RWPE1 (cell line): ENCODE results near the gene PGAM1.
A peak's percentile ranks its signal among the peaks of the same experiment; 100 is the strongest.
"Not testable (repeated sequence)": the region's sequence is repeated elsewhere in the genome, so short reads cannot be mapped to it uniquely, and the experiment has no call there.

ENCODE experiments used
- CTCF ChIA-PET: fragments of 350-600 bp; sonication (Branson Sonifier 250); formaldehyde crosslinking; extraction: SDS; loops from one replicate; lab custom pipeline; 2021; lab: Yijun Ruan, JAX
- POLR2A ChIA-PET: fragments of 400-600 bp; formaldehyde crosslinking; extraction: SDS; loops from one replicate; lab custom pipeline; 2020; ENCODE audit warnings: antibody characterized with exemption; ENCODE audit not compliant: low non-redundant PET; lab: Yijun Ruan, JAX
- DNase-seq: peaks from one replicate; pipeline ENCODE4 v3.0.0; 2012; ENCODE audit warnings: low spot score
- H3K27ac ChIP-seq: fragments of 450-650 bp; 2 replicates; pipeline ENCODE4 v1.5.1; 2017
- TF ChIP-seq, protein P1 (sequence below): fragments of 450-650 bp; conservative IDR thresholded peaks from 2 replicates; pipeline ENCODE4 v1.5.1; 2017; ENCODE audit warnings: low read depth, mild to moderate bottlenecking

PGAM1 gene

DNA sequence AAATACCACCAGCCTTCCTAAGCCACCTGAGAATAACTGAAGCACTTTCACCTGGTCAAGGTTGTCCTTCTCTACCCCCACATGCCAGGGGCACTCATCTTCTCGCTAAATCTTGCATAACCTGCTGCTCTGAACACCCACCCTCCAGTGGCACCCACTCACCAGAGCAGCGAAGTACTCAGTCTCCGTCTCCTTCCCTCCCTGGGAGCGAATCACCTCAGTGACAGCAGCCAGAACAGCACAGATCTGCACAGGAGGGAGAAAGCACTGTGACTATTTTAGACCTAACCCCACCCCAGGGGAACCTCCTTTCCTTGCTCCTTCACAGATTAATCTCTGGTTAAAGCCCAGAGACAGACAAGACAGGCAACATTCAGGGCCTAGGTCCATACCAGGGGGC is 29.9 kb upstream of the PGAM1 start:
- H3K27ac ChIP-seq: no peak overlapping the region
- DNase-seq: no peak
- TF ChIP-seq, protein P1, sequence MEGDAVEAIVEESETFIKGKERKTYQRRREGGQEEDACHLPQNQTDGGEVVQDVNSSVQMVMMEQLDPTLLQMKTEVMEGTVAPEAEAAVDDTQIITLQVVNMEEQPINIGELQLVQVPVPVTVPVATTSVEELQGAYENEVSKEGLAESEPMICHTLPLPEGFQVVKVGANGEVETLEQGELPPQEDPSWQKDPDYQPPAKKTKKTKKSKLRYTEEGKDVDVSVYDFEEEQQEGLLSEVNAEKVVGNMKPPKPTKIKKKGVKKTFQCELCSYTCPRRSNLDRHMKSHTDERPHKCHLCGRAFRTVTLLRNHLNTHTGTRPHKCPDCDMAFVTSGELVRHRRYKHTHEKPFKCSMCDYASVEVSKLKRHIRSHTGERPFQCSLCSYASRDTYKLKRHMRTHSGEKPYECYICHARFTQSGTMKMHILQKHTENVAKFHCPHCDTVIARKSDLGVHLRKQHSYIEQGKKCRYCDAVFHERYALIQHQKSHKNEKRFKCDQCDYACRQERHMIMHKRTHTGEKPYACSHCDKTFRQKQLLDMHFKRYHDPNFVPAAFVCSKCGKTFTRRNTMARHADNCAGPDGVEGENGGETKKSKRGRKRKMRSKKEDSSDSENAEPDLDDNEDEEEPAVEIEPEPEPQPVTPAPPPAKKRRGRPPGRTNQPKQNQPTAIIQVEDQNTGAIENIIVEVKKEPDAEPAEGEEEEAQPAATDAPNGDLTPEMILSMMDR: no peak
- ChIA-PET POLR2A (no interaction called here), CTCF (interaction anchor here (0.6 kb wide), 1 partner anchor 44 kb away, joined by 4 read pairs; no protein-coding TSS in a partner anchor)

DNA sequence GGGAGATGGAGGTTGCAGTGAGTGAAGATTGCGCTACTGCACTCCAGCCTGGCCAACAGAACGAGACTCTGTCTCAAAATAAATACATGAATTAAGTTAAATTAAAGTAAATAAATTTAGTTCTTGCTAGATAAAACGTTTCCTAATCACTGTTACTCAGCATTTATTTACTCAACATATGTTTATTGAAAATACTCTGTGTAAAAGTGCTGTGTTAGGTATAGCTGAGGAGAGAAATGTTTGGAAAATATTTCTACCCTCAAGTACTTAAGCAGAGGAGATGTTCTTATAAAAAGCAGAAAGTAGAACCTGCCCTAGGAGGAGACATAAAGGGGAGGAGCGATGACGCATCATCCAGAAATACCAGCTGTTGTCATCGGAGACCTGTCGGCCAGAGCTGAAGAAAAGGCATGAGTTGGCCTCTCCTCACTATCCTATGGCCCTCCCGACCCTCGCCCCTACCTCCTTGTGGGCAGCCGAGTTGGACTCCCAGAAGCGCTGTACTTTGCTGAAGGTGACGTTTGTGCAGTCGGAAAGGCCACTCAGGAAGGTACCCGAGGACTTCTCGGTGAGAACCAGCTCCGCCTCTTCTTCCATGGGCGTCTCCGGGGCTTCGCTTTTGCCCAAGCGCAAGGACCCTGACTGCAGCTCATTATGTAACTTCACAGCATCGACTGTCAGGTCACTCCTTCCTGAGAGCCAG is 26.0 kb upstream of the PGAM1 start:
- CTCF ChIA-PET: interaction anchor here (0.6 to 1.2 kb wide), 2 partner anchors 34 to 107 kb away, joined by 3 to 4 read pairs; partner anchors contain the start of gene ARHGAP19
- TF ChIP-seq, protein P1: no peak
- POLR2A ChIA-PET: interaction anchor here (0.7 kb wide), 1 partner anchor 14 kb away, joined by 6 read pairs; no protein-coding TSS in a partner anchor
- peak; percentile 91 for DNase-seq
- peak overlapping the region; percentile 72 for H3K27ac ChIP-seq

DNA sequence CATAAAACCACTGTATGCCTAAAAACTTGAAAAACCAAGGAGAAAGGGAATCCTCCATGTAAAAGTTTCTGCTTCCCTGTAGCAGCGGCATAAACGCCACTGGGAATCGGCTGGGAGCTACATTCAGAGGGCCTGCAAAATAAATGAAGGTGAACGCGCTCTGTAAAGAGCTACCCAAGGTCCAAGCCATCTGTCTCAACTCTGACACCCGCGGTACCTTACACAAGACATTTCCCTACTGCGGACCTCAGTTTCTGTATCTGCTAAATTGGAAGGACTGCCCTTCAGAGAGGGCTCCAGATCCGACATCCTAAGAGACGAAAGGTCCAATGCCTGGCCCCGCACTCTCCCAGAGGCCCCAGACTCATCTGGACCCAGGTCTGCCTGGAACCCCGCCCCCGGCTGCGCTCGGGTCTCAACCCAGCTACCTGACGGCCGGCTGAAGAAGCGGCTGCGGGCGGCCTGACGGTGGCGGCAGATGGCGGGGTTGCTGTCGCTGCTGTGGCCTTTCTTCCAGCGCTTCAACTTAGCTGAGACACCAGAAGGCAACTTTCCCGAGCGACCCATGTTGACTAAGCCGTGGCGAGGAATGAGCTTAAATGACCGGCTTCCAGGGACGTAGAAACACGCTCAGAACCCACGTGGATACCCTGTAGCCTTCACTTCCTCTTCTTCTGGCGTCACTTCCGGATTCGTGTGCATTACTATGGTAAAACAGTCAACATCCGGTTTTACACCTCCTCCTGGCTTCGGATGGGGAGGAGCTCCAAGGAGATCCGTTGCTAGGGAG is 25.1 kb upstream of the PGAM1 start, which contains the start of gene RRP12:
TSS of gene RRP12 (minus strand) at position 676 of the 790 bp plus-strand sequence. CDS start at position 567, 109 bp downstream.
- DNase-seq: peak; percentile 99
- CTCF ChIA-PET: interaction anchor here (0.6 to 1.2 kb wide), 4 partner anchors 20 to 329 kb away, joined by 3 to 4 read pairs (median 3); partner anchors contain the start of gene ARHGAP19
- TF ChIP-seq, protein P1: no peak
- H3K27ac ChIP-seq: peak within 1 kb of the TSS; percentile 72
- POLR2A ChIA-PET: interaction anchor here (0.5 to 0.7 kb wide), 3 partner anchors 15 to 242 kb away, joined by 3 to 6 read pairs (median 3); no protein-coding TSS in a partner anchor

DNA sequence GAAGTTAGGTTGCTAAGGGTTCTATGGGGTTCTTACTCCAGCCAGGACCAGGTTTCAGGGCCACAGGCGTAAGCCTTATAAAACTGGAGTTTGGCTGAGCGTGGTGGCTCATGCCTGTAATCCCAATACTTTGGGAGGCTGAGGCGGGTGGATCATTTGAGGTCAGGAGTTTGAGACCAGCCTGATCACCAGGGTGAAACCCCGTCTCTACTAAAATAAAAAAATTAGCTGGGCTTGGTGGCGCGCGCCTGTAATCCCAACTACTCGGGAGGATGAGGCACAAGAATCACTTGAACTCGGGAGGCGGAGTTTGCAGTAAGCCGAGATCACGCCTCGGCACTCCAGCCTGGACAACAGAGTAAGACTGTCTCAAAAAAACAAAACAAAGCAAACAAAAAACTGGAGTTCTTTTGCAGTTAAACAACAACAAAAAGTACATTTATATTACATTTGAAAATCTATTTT is 24.5 kb upstream of the PGAM1 start:
- ChIA-PET POLR2A (interaction anchor here (0.5 to 0.6 kb wide), 2 partner anchors 82 to 241 kb away, joined by 3 read pairs; no protein-coding TSS in a partner anchor), CTCF (interaction anchor here (0.6 to 1.2 kb wide), 2 partner anchors 19 to 328 kb away, joined by 3 read pairs; no protein-coding TSS in a partner anchor)
- H3K27ac ChIP-seq: peak overlapping the region; percentile 72
- TF ChIP-seq, protein P1: no peak
- no peak for DNase-seq

DNA sequence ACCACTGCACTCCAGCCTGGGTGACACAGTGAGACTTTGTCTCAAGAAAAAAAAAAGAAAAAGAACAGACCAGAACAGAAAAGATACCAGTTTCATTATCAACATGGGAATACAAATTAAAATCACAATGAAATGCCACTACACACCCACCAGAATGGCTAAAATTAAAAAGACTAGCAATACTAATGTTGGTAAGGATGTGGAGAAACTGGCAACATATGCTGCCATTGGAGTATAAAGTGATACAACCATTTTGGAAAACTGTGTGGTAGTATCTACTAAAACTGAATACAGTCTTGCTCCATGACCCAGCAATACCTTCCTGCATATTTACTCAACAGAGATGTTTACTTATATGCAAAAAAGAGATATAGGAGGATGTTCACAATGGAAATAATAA is 21.9 kb upstream of the PGAM1 start:
- CTCF ChIA-PET: interaction anchor here (0.6 kb wide), 1 partner anchor 24 kb away, joined by 4 read pairs; no protein-coding TSS in a partner anchor
- POLR2A ChIA-PET: no interaction called here
- H3K27ac ChIP-seq: no peak overlapping the region
- no peak for DNase-seq
- TF ChIP-seq, protein P1: no peak

DNA sequence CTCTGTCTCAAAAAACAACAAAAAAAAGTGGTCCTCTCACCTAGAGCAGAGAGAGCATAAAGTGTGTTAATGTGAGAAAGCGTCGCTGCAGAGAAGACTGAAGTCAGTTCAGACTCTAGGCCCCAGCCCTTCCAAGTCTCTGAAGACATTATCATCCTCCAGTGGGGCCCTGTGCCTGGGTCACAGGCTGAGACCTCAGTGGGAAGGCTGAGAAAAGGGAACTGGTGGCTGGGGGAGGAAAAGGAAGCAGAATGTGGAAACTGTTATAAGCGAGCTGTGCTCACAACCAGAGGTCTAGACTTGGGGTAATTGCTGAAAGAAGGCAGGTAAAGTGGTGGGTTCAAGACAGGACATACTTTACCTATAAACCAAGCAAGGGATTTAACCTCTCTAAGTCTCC is 19.9 kb upstream of the PGAM1 start:
- POLR2A ChIA-PET: no interaction called here
- DNase-seq: no peak
- peak overlapping the region; percentile 66 for H3K27ac ChIP-seq
- TF ChIP-seq, protein P1: no peak
- CTCF ChIA-PET: interaction anchor here (0.8 to 1.0 kb wide), 2 partner anchors 28 to 114 kb away, joined by 3 to 4 read pairs; no protein-coding TSS in a partner anchor

DNA sequence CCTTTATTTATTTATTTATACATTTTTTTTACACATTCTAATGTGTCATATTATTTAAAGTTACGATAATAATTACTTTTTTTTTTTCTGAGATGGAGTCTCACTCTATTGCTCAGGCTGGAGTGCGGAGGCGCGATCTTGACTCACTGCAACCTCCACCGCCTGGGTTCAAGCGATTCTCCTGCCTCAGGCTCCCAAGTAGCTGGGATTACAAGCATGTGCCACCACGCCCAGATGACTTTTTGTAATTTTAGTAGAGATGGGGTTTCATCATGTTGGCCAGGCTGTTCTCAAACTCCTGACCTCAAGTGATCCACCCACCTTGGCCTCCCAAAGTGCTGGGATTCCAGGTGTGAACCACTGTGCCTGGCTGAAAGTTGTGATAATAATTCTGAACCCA is 19.5 kb upstream of the PGAM1 start:
- H3K27ac ChIP-seq: peak overlapping the region; percentile 66
- DNase-seq, POLR2A ChIA-PET: not testable (repeated sequence)
- CTCF ChIA-PET: interaction anchor here (0.7 to 1.0 kb wide), 6 partner anchors 28 to 1747 kb away, joined by 3 to 5 read pairs (median 4); no protein-coding TSS in a partner anchor
